ENCODE data around the gene HGS. TPM values are rescaled to one million over a fixed set of nuclear protein-coding genes. Genes with fewer than 3 reads are reported as not detected.

HGS gene
- polyA plus RNA-seq, 3 donors = 19.3 to 200 (median 28.0) TPM

- no peak overlapping the region for H2AFZ ChIP-seq (ENCODE audit: insufficient read depth, low read depth, low read length, poor library complexity, severe bottlenecking)
- no peak overlapping the region for H3K4me3 Mint-ChIP-seq
- H3K36me3 Mint-ChIP-seq = peaks cover 0 to 10% of the 10 kb centered on the region in 2 donors
- H3K4me3 ChIP-seq (replicated peaks in 1 of 3; ENCODE audit: low read depth in 2 of 3, low read length in 3 of 3) = no peak overlapping the region
- H3K4me2 ChIP-seq (replicated peaks; ENCODE audit: extremely low read depth, low read length, poor library complexity, severe bottlenecking) = no peak overlapping the region
- H4K20me1 ChIP-seq (ENCODE audit: insufficient read depth, low read length) = no peaks in the 10 kb centered on the region
- no peaks in the 10 kb centered on the region for H3K36me3 ChIP-seq (replicated peaks in 1 of 2; ENCODE audit: control insufficient read depth in 1 of 2, insufficient read depth in 2 of 2, low read length in 2 of 2)
- 98% methylated on average over 7 of the region's 9 CpGs for WGBS (ENCODE audit: insufficient coverage)
- TF ChIP-seq CTCF (IDR thresholded peaks at IDR 0.05) = no peak
- H3K27ac Mint-ChIP-seq = no peak overlapping the region
- peaks cover 6 to 13% of the 10 kb centered on the region in 2 donors for H3K4me1 ChIP-seq (ENCODE audit: control insufficient read depth in 1 of 2, insufficient read depth in 2 of 2, low read length in 2 of 2)
- peaks cover 0 to 1% of the 10 kb centered on the region in 2 donors for H3K27me3 ChIP-seq (ENCODE audit: control insufficient read depth in 2 of 2, insufficient read depth in 2 of 2, low read length in 2 of 2)
- no peak for DNase-seq
- H3K27ac ChIP-seq (ENCODE audit: low read depth in 1 of 2, low read length in 2 of 2) = no peak overlapping the region
- no peaks in the 10 kb centered on the region for H3K9me3 ChIP-seq (replicated peaks in 1 of 2; ENCODE audit: control insufficient read depth in 1 of 2, insufficient read depth in 1 of 2, low read length in 2 of 2)
- H3K9ac ChIP-seq (ENCODE audit: insufficient read depth, low read length, poor library complexity, severe bottlenecking) = no peak overlapping the region
- peaks cover under 1 to 10% (median 3%) of the 10 kb centered on the region in 3 donors for H3K27me3 Mint-ChIP-seq (ENCODE audit: low read depth in 3 of 3)
- intact Hi-C loops (cut with micrococcal nuclease) = no loop called here
- H3K79me2 ChIP-seq (ENCODE audit: insufficient read depth, low read length) = peaks cover 4% of the 10 kb centered on the region
- H3K4me1 Mint-ChIP-seq = peaks cover 13% of the 10 kb centered on the region
- H3K9me3 Mint-ChIP-seq = no peaks in the 10 kb centered on the region
Measured at GRCh38 chr17:81717766-81718089, 33.9 kb downstream of the HGS start.

GRCh38 chr17:81719410-81720266 is 35.8 kb downstream of the HGS start:
- Histone ChIP-seq H3K36me3 (replicated peaks in 1 of 2; ENCODE audit: control insufficient read depth in 1 of 2, insufficient read depth in 2 of 2, low read length in 2 of 2) (no peaks in the 10 kb centered on the region), H3K27ac (ENCODE audit: low read depth in 1 of 2, low read length in 2 of 2) (no peak overlapping the region), H3K4me1 (ENCODE audit: control insufficient read depth in 1 of 2, insufficient read depth in 2 of 2, low read length in 2 of 2) (peaks cover 0 to 3% of the 10 kb centered on the region in 2 donors), H4K20me1 (ENCODE audit: insufficient read depth, low read length) (no peaks in the 10 kb centered on the region), H3K27me3 (ENCODE audit: control insufficient read depth in 2 of 2, insufficient read depth in 2 of 2, low read length in 2 of 2) (peaks cover 0 to 12% of the 10 kb centered on the region in 2 donors), H3K79me2 (ENCODE audit: insufficient read depth, low read length) (no peaks in the 10 kb centered on the region), H3K4me3 (replicated peaks in 1 of 3; ENCODE audit: low read depth in 2 of 3, low read length in 3 of 3) (no peak overlapping the region), H3K4me2 (replicated peaks; ENCODE audit: extremely low read depth, low read length, poor library complexity, severe bottlenecking) (no peak overlapping the region), H3K9ac (ENCODE audit: insufficient read depth, low read length, poor library complexity, severe bottlenecking) (no peak overlapping the region), H3K9me3 (replicated peaks in 1 of 2; ENCODE audit: control insufficient read depth in 1 of 2, insufficient read depth in 1 of 2, low read length in 2 of 2) (no peaks in the 10 kb centered on the region), H2AFZ (ENCODE audit: insufficient read depth, low read depth, low read length, poor library complexity, severe bottlenecking) (no peak overlapping the region)
- 91% methylated on average over 28 of the region's 33 CpGs for WGBS (ENCODE audit: insufficient coverage)
- Mint-ChIP-seq H3K27ac (no peak overlapping the region), H3K9me3 (no peaks in the 10 kb centered on the region), H3K36me3 (peaks cover 0 to 10% of the 10 kb centered on the region in 2 donors), H3K27me3 (ENCODE audit: low read depth in 3 of 3) (peaks cover 12 to 21% (median 20%) of the 10 kb centered on the region in 3 donors), H3K4me1 (peaks cover 10% of the 10 kb centered on the region), H3K4me3 (no peak overlapping the region)
- TF ChIP-seq CTCF (IDR thresholded peaks at IDR 0.05) = no peak
- DNase-seq = no peak
- intact Hi-C loops (cut with micrococcal nuclease) = no loop called here
